ENCODE data around the gene NDUFA5. TPM values are rescaled to one million over a fixed set of nuclear protein-coding genes. Genes with fewer than 3 reads are reported as not detected.
A peak's percentile ranks its signal among the peaks of the same experiment; 100 is the strongest.

NDUFA5 gene
- total RNA-seq, 1 donor from 2014 or later, result 85.8 TPM

DNA sequence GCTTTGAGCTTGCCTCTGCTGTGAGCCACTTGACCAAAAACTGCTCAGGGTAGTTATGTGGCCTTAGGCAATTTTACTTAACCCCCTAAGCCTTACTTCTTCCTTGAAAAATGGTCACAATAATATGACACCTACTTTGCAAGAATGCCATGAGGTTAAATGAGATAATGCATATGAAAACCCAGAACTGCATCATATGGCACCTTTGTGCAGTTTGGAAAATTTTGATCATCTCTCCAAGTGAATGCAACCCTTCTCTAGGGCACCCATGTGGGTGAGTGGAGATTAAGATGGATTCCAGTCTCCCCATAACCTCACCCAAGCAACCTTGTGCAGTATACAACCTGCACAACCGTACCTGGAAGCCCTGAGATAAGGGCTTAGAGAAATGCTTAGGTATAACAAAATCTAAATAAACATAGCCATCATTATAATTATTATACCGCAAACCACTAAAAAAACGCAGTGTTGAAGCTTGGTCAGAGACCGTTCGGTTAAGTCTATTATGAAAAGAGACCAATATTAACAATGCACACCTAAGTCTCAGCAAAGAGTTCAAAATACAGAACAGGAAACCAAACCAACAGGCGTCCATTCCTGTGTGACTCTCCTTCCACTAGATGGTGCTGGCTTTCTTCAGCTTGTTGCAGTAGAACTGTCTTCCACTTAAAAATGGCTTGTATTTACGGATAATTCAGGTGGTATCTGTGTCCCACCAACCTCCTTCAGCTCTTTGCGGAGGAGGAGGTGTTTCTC lies 23.0 kb upstream of the NDUFA5 start:
- peaks cover 3% of the 10 kb centered on the region for H3K4me1 Mint-ChIP-seq (ENCODE audit: unreplicated experiment)
- no peaks in the 10 kb centered on the region for H3K9me3 Mint-ChIP-seq
- no peak for DNase-seq (ENCODE audit: extremely low spot score, unreplicated experiment)
- H3K27me3 Mint-ChIP-seq, result peaks cover 8% of the 10 kb centered on the region
- H3K27ac Mint-ChIP-seq, result no peak overlapping the region
- no peak overlapping the region for H3K4me3 Mint-ChIP-seq
- TF ChIP-seq, protein P1, sequence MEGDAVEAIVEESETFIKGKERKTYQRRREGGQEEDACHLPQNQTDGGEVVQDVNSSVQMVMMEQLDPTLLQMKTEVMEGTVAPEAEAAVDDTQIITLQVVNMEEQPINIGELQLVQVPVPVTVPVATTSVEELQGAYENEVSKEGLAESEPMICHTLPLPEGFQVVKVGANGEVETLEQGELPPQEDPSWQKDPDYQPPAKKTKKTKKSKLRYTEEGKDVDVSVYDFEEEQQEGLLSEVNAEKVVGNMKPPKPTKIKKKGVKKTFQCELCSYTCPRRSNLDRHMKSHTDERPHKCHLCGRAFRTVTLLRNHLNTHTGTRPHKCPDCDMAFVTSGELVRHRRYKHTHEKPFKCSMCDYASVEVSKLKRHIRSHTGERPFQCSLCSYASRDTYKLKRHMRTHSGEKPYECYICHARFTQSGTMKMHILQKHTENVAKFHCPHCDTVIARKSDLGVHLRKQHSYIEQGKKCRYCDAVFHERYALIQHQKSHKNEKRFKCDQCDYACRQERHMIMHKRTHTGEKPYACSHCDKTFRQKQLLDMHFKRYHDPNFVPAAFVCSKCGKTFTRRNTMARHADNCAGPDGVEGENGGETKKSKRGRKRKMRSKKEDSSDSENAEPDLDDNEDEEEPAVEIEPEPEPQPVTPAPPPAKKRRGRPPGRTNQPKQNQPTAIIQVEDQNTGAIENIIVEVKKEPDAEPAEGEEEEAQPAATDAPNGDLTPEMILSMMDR (conservative IDR thresholded peaks at IDR 0.05), result peak; percentile 73
- no peaks in the 10 kb centered on the region for H3K36me3 Mint-ChIP-seq

DNA sequence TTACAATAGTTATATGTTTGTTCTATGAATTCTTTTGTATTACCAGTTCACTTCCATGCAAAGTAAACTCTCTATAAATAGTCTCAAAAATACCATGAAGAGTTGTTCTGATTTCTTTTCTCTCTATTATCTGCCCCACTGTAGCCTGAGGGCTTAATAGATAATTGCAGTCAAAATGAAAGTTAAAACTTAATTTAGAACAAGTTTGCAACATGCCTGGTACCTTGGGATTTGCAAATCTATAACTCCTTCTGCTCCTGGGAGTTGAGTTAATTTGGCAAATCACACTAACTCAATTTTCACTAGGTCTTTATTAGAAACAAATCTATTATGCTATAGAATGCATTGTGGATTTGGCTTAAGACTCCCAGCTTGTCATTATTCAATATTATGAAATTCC lies 21.8 kb upstream of the NDUFA5 start:
- H3K9me3 Mint-ChIP-seq, result no peaks in the 10 kb centered on the region
- no peak for DNase-seq (ENCODE audit: extremely low spot score, unreplicated experiment)
- peaks cover 8% of the 10 kb centered on the region for H3K27me3 Mint-ChIP-seq
- TF ChIP-seq, protein P1 (conservative IDR thresholded peaks at IDR 0.05), result no peak
- no peaks in the 10 kb centered on the region for H3K36me3 Mint-ChIP-seq
- H3K4me3 Mint-ChIP-seq, result no peak overlapping the region
- H3K27ac Mint-ChIP-seq, result no peak overlapping the region
- H3K4me1 Mint-ChIP-seq (ENCODE audit: unreplicated experiment), result peaks cover 3% of the 10 kb centered on the region

DNA sequence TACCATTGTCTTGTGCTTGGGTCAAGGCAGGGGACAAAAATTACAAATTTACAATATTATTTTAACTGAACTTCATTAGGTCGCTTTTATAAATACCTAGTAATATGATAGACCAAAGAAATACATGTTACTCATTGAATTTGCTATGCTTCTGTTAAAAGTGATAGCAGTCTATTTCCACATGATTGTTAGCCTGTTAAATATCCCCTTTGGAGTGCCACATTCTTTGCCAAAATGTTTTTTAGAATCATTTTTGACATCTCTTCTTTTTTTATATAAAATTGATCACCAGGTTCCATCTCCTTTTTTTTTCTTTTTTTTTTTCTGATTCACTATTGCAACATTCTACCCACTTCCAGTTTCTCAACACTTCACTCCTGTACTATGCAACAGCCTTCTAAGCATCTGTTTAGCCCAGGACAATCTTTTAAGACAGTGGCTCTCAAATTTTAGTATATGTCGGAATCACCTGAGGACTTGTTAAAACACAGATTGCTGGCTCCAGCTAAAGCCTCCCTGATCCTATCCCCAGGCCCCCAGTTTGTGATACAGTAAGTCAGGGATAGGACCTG lies 16.4 kb upstream of the NDUFA5 start:
- TF ChIP-seq, protein P1 (conservative IDR thresholded peaks at IDR 0.05), result no peak
- no peaks in the 10 kb centered on the region for H3K9me3 Mint-ChIP-seq
- H3K36me3 Mint-ChIP-seq, result no peaks in the 10 kb centered on the region
- no peak overlapping the region for H3K4me3 Mint-ChIP-seq
- no peak for DNase-seq (ENCODE audit: extremely low spot score, unreplicated experiment)
- H3K27ac Mint-ChIP-seq, result no peak overlapping the region
- H3K27me3 Mint-ChIP-seq, result no peaks in the 10 kb centered on the region
- peaks cover 11% of the 10 kb centered on the region for H3K4me1 Mint-ChIP-seq (ENCODE audit: unreplicated experiment)

DNA sequence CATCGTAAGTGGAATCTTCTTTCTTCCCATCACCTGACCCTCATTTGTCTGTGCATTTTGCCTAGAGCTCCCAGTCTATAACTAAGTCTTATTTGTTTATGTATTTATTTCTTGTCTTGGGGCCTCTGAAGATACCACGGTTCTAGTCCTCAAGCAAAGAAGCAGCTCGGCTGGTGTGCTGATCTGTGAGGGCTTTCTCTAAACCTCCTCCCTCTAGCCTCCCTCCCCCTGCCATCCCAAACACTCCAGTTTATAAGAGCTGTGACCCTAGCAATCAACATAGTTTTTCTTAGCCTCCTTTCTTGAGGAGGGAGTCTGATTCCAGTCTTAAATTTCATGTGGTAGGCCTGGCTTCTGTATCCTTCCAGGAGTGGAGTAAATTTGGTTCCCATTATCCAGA lies 15.7 kb upstream of the NDUFA5 start:
- peaks cover 11% of the 10 kb centered on the region for H3K4me1 Mint-ChIP-seq (ENCODE audit: unreplicated experiment)
- no peak for DNase-seq (ENCODE audit: extremely low spot score, unreplicated experiment)
- no peaks in the 10 kb centered on the region for H3K27me3 Mint-ChIP-seq
- no peaks in the 10 kb centered on the region for H3K9me3 Mint-ChIP-seq
- TF ChIP-seq, protein P1 (conservative IDR thresholded peaks at IDR 0.05), result no peak
- H3K36me3 Mint-ChIP-seq, result no peaks in the 10 kb centered on the region
- H3K4me3 Mint-ChIP-seq, result no peak overlapping the region
- H3K27ac Mint-ChIP-seq, result no peak overlapping the region

DNA sequence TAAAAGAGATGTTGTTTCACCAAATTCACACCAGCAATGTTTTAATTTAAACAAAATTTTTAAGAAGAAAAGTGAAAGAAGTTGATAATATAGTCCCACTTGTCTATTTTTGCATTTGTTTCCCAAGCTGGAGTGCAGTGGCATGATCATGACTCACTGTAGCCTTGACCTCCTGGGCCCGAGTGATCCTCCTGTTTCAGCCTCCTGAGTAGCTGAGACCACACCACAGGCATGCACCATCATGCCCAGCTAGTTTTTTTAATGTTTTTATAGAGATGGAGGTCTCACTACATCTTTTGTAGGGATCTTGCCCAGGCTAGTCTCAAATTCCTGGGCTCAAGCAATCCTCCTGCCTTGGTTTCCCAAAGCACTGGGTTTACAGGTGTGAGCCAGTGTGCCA lies 14.1 kb upstream of the NDUFA5 start:
- TF ChIP-seq, protein P1 (conservative IDR thresholded peaks at IDR 0.05), result no peak
- peaks cover 11% of the 10 kb centered on the region for H3K4me1 Mint-ChIP-seq (ENCODE audit: unreplicated experiment)
- H3K36me3 Mint-ChIP-seq, result no peaks in the 10 kb centered on the region
- no peaks in the 10 kb centered on the region for H3K9me3 Mint-ChIP-seq
- no peak overlapping the region for H3K27ac Mint-ChIP-seq
- no peak overlapping the region for H3K4me3 Mint-ChIP-seq
- no peak for DNase-seq (ENCODE audit: extremely low spot score, unreplicated experiment)
- no peaks in the 10 kb centered on the region for H3K27me3 Mint-ChIP-seq

Data from type B pancreatic cell (in vitro differentiated cells).